Measurements from ENCODE around the gene SEC22A.

The SEC22A gene

GRCh38 chr3:123193448-123194101, 8.2 kb upstream of the SEC22A start:
- no peak overlapping the region for H3K4me3 ChIP-seq (ENCODE audit: severe bottlenecking)
- H3K36me3 ChIP-seq (ENCODE audit: low read depth): no peaks in the 10 kb centered on the region
- DNase-seq (ENCODE audit: low spot score) (no peak), ATAC-seq (ENCODE audit: low read depth) (no peak)
- H3K27ac ChIP-seq (ENCODE audit: poor library complexity, severe bottlenecking): no peak overlapping the region
- no peaks in the 10 kb centered on the region for H3K4me1 ChIP-seq (ENCODE audit: insufficient read depth, poor library complexity, severe bottlenecking)
- no peaks in the 10 kb centered on the region for H3K9me3 ChIP-seq (ENCODE audit: severe bottlenecking)
- H3K27me3 ChIP-seq (ENCODE audit: insufficient read depth, poor library complexity, severe bottlenecking): no peaks in the 10 kb centered on the region
- TF ChIP-seq, protein P1, sequence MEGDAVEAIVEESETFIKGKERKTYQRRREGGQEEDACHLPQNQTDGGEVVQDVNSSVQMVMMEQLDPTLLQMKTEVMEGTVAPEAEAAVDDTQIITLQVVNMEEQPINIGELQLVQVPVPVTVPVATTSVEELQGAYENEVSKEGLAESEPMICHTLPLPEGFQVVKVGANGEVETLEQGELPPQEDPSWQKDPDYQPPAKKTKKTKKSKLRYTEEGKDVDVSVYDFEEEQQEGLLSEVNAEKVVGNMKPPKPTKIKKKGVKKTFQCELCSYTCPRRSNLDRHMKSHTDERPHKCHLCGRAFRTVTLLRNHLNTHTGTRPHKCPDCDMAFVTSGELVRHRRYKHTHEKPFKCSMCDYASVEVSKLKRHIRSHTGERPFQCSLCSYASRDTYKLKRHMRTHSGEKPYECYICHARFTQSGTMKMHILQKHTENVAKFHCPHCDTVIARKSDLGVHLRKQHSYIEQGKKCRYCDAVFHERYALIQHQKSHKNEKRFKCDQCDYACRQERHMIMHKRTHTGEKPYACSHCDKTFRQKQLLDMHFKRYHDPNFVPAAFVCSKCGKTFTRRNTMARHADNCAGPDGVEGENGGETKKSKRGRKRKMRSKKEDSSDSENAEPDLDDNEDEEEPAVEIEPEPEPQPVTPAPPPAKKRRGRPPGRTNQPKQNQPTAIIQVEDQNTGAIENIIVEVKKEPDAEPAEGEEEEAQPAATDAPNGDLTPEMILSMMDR (IDR thresholded peaks at IDR 0.05; ENCODE audit: poor library complexity, severe bottlenecking): no peak

DNA sequence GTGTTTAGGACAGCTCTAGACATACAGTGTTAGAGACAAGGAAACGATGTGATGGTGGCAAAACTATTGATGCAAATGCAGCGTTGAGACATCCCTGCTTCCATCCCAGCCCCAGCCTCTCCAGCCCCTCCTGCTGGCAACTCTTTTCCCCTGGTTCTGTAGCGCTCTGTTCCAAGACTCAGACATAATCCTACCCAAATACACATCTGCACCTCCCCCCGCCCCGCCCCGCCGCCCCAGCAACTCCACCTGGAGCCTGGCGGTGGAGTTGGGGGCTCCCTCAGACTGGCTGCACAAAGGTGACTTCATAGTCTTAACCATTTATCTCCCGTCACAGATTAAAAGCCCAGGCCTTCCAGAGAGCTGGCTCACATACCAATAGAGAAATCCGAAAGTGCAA, 7.2 kb upstream of the SEC22A start:
- peak; percentile 38; the same call in 1 of the 3 replicates for ATAC-seq (ENCODE audit: low read depth)
- Histone ChIP-seq H3K27me3 (ENCODE audit: insufficient read depth, poor library complexity, severe bottlenecking) (no peaks in the 10 kb centered on the region), H3K36me3 (ENCODE audit: low read depth) (no peaks in the 10 kb centered on the region), H3K9me3 (ENCODE audit: severe bottlenecking) (peaks cover 2% of the 10 kb centered on the region), H3K27ac (ENCODE audit: poor library complexity, severe bottlenecking) (no peak overlapping the region), H3K4me3 (ENCODE audit: severe bottlenecking) (no peak overlapping the region), H3K4me1 (ENCODE audit: insufficient read depth, poor library complexity, severe bottlenecking) (no peaks in the 10 kb centered on the region)
- TF ChIP-seq, protein P1 (IDR thresholded peaks at IDR 0.05; ENCODE audit: poor library complexity, severe bottlenecking): peak; percentile 31
- DNase-seq (ENCODE audit: low spot score): no peak

GRCh38 chr3:123198372-123198771, 3.4 kb upstream of the SEC22A start:
- H3K4me1 ChIP-seq (ENCODE audit: insufficient read depth, poor library complexity, severe bottlenecking): no peaks in the 10 kb centered on the region
- H3K9me3 ChIP-seq (ENCODE audit: severe bottlenecking): peaks cover 2% of the 10 kb centered on the region
- no peaks in the 10 kb centered on the region for H3K36me3 ChIP-seq (ENCODE audit: low read depth)
- H3K27me3 ChIP-seq (ENCODE audit: insufficient read depth, poor library complexity, severe bottlenecking): no peaks in the 10 kb centered on the region
- H3K4me3 ChIP-seq (ENCODE audit: severe bottlenecking): no peak overlapping the region
- no peak for ATAC-seq (ENCODE audit: low read depth)
- TF ChIP-seq, protein P1 (IDR thresholded peaks at IDR 0.05; ENCODE audit: poor library complexity, severe bottlenecking): no peak
- H3K27ac ChIP-seq (ENCODE audit: poor library complexity, severe bottlenecking): no peak overlapping the region
- DNase-seq (ENCODE audit: low spot score): no peak

DNA sequence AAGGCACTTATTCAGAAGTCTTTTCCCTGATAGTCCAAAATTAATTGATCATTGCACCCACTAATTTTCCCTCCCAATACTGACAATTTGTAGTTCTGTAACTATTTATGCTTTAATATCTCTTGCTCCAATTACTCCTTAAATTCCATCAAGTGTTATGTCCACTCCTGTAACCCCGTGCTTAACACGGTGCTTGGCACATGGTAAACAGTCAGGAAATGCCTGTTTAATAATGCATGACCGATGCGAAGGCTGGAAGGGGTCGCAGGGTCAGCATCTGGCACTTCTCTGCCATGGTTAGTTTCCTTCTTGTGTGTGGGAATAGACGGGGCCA, 553 bp upstream of the SEC22A start:
- DNase-seq (ENCODE audit: low spot score) (no peak), ATAC-seq (ENCODE audit: low read depth) (no peak)
- TF ChIP-seq, protein P1 (IDR thresholded peaks at IDR 0.05; ENCODE audit: poor library complexity, severe bottlenecking): no peak
- Histone ChIP-seq H3K9me3 (ENCODE audit: severe bottlenecking) (peaks cover 2% of the 10 kb centered on the region), H3K27me3 (ENCODE audit: insufficient read depth, poor library complexity, severe bottlenecking) (no peaks in the 10 kb centered on the region), H3K4me1 (ENCODE audit: insufficient read depth, poor library complexity, severe bottlenecking) (no peaks in the 10 kb centered on the region), H3K36me3 (ENCODE audit: low read depth) (peaks cover 7% of the 10 kb centered on the region; the same call in 1 of the 2 replicates), H3K27ac (ENCODE audit: poor library complexity, severe bottlenecking) (no peak overlapping the region), H3K4me3 (ENCODE audit: severe bottlenecking) (peak overlapping the region; percentile 87)

GRCh38 chr3:123202451-123202850, 708 bp downstream of the SEC22A start:
- H3K27ac ChIP-seq (ENCODE audit: poor library complexity, severe bottlenecking): peak overlapping the region; percentile 31
- H3K4me3 ChIP-seq (ENCODE audit: severe bottlenecking): peak overlapping the region; percentile 87
- TF ChIP-seq, protein P1 (IDR thresholded peaks at IDR 0.05; ENCODE audit: poor library complexity, severe bottlenecking): no peak
- peaks cover 7% of the 10 kb centered on the region for H3K36me3 ChIP-seq (ENCODE audit: low read depth)
- H3K9me3 ChIP-seq (ENCODE audit: severe bottlenecking): peaks cover 2% of the 10 kb centered on the region
- H3K27me3 ChIP-seq (ENCODE audit: insufficient read depth, poor library complexity, severe bottlenecking): no peaks in the 10 kb centered on the region
- ATAC-seq (ENCODE audit: low read depth) (no peak), DNase-seq (ENCODE audit: low spot score) (no peak)
- H3K4me1 ChIP-seq (ENCODE audit: insufficient read depth, poor library complexity, severe bottlenecking): no peaks in the 10 kb centered on the region
